Activated B cell treated with CpG ODN at 0.5 μM for 24 hours (primary cell): ENCODE measurements around the gene KRTAP4-12. TPM values are rescaled to one million over a fixed set of nuclear protein-coding genes. Genes with fewer than 3 reads are reported as not detected.
"Not testable (repeated sequence)": the region's sequence is repeated elsewhere in the genome, so short reads cannot be mapped to it uniquely, and the experiment has no call there.

Experiments used
- ATAC-seq: fragments of 200-7000 bp; cut with Tn5 transposase; one replicate; pipeline ENCODE4 v1.10.0; 2021; ENCODE audit warnings: low read depth, mild to moderate bottlenecking, moderate library complexity
- CTCF ChIA-PET: fragments of 350-600 bp; sonication (Branson Sonifier 250); formaldehyde crosslinking; loops from one replicate; lab custom pipeline; 2021; ENCODE audit warnings: antibody characterized with exemption; lab: Charles Lee
- POLR2A ChIA-PET: fragments of 350-600 bp; sonication (Branson Sonifier 250); formaldehyde crosslinking; loops from one replicate; lab custom pipeline; 2021; ENCODE audit warnings: antibody characterized with exemption; lab: Charles Lee
- DNase-seq: peaks from one replicate; pipeline ENCODE4 v3.0.0; 2022
- H3K27ac Mint-ChIP-seq: one replicate; pipeline ENCODE4 v1.8.0; 2020; ENCODE audit warnings: mixed read lengths
- H3K27me3 Mint-ChIP-seq: one replicate; pipeline ENCODE4 v1.8.0; 2021; ENCODE audit warnings: mixed read lengths
- H3K36me3 Mint-ChIP-seq: one replicate; pipeline ENCODE4 v1.8.0; 2021; ENCODE audit warnings: low read depth, mixed read lengths
- H3K4me1 Mint-ChIP-seq: one replicate; pipeline ENCODE4 v1.8.0; 2021; ENCODE audit warnings: mixed read lengths
- H3K4me3 Mint-ChIP-seq: one replicate; pipeline ENCODE4 v1.8.0; 2020; ENCODE audit warnings: mild to moderate bottlenecking, mixed read lengths
- H3K9me3 Mint-ChIP-seq: one replicate; pipeline ENCODE4 v1.8.0; 2020; ENCODE audit warnings: mixed read lengths
- intact Hi-C: fragments of 100-400 bp; cut with micrococcal nuclease; formaldehyde crosslinking; loops from one replicate; pipeline ENCODE4 v1.15.1; 2024
- total RNA-seq: library from RNA; stranded (reverse); gene quantifications from 2 replicates; pipeline ENCODE4 v1.2.3, GENCODE V29; 2022
- TF ChIP-seq, protein P1 (sequence below): fragments of 200-600 bp; IDR thresholded peaks from one replicate; pipeline ENCODE4 v1.8.0; 2022; ENCODE audit warnings: antibody characterized with exemption, mild to moderate bottlenecking

KRTAP4-12 gene
- total RNA-seq, 1 donor from 2014 or later: not detected

DNA sequence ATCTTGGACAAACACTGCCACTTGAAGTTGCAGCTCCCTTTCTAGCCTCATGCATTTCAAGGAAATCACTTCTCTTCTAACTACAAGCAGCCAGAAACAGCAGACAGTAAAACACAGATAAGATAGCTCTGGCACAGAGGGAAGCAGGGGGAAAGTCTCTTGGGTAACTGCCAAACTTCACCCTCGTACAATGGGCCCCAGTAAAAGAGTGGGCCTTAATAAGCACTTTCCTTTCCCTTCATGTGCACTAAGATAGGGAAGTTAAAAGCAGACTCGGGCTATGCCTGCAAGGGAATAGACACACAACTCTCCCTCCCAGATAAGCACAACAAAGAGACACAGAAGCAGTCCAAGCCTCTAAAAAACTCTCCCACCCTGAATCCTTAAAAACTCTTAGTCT is 29.9 kb upstream of the KRTAP4-12 start:
- Mint-ChIP-seq H3K36me3 (no peaks in the 10 kb centered on the region), H3K9me3 (no peaks in the 10 kb centered on the region), H3K27ac (no peak overlapping the region), H3K27me3 (peaks cover 33% of the 10 kb centered on the region), H3K4me1 (no peaks in the 10 kb centered on the region), H3K4me3 (no peak overlapping the region)
- DNase-seq (no peak), ATAC-seq (no peak)
- ChIA-PET POLR2A (no interaction called here), CTCF (no interaction called here)
- TF ChIP-seq, protein P1, sequence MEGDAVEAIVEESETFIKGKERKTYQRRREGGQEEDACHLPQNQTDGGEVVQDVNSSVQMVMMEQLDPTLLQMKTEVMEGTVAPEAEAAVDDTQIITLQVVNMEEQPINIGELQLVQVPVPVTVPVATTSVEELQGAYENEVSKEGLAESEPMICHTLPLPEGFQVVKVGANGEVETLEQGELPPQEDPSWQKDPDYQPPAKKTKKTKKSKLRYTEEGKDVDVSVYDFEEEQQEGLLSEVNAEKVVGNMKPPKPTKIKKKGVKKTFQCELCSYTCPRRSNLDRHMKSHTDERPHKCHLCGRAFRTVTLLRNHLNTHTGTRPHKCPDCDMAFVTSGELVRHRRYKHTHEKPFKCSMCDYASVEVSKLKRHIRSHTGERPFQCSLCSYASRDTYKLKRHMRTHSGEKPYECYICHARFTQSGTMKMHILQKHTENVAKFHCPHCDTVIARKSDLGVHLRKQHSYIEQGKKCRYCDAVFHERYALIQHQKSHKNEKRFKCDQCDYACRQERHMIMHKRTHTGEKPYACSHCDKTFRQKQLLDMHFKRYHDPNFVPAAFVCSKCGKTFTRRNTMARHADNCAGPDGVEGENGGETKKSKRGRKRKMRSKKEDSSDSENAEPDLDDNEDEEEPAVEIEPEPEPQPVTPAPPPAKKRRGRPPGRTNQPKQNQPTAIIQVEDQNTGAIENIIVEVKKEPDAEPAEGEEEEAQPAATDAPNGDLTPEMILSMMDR: no peak
- intact Hi-C loops: no loop called here

DNA sequence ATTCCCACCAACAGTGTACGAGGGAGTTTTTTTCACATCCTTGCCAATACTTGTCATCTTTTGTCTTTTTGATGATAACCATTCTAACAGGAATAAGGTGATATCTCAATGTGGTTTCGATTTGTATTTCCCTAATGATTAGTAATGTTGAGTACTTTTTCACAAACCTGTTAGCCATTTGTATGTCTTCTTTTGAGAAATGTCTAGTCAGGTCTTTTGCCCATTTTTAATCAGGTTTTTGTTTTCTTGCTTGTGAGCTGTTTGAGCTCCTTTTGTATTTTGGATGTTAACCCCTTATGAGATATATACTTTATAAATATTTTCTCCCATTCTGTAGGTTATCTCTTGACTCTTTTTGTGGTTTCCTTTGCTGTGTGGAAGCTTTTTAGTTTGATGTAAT is 27.5 kb upstream of the KRTAP4-12 start:
- no peaks in the 10 kb centered on the region for H3K4me1 Mint-ChIP-seq
- CTCF ChIA-PET: no interaction called here
- no peak overlapping the region for H3K27ac Mint-ChIP-seq
- DNase-seq (no peak), ATAC-seq (no peak)
- H3K36me3 Mint-ChIP-seq: no peaks in the 10 kb centered on the region
- POLR2A ChIA-PET: no interaction called here
- no peaks in the 10 kb centered on the region for H3K9me3 Mint-ChIP-seq
- intact Hi-C loops: no loop called here
- H3K4me3 Mint-ChIP-seq: no peak overlapping the region
- TF ChIP-seq, protein P1: no peak
- H3K27me3 Mint-ChIP-seq: peaks cover 25% of the 10 kb centered on the region

DNA sequence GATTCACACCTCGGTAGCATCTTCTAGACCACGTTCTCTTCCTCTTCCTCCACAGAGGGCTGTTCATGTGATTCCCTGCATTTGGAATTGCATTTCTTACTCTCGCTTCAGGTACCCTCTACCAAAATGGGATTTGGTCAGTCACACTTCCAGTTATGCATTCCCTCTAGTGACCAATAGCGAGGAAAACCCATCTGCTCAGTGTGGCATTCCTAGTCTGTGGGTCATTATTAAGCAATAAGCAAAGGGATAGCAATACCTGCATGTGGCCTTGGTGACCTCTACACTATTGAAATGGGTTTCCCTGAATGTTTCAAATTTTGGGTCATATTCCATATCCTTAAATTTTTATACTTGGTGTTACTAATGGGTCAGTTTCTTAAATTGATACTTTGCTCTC is 26.0 kb upstream of the KRTAP4-12 start:
- ATAC-seq: no peak
- Mint-ChIP-seq H3K27me3 (peaks cover 13% of the 10 kb centered on the region), H3K36me3 (no peaks in the 10 kb centered on the region), H3K4me1 (no peaks in the 10 kb centered on the region), H3K4me3 (no peak overlapping the region), H3K9me3 (no peaks in the 10 kb centered on the region), H3K27ac (no peak overlapping the region)
- TF ChIP-seq, protein P1: no peak
- intact Hi-C loops: no loop called here
- CTCF ChIA-PET: no interaction called here
- POLR2A ChIA-PET: no interaction called here
- no peak for DNase-seq

DNA sequence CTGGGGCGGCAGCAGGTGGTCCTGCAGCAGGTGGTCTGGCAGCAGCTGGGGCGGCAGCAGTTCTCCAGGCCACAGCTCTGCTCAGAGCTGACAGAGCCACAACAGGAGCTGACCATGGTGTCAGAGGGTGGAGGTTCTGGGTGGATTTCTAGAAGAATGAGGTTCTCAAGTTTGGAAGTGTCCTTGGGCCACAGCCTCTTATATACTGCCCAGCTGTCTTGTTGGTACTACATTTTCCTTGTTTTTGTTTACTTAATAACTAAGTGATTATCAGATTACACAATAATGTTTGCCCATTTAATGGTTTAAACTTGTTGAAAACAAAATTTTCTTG is 25.6 kb upstream of the KRTAP4-12 start, which contains the start of gene KRTAP4-5:
Gene KRTAP4-5 (minus strand): TSS at position 174 of the 334 bp plus-strand sequence. CDS start 58 bp downstream, at position 116.
- intact Hi-C loops: no loop called here
- ATAC-seq (no peak), DNase-seq (no peak)
- Mint-ChIP-seq H3K4me3 (no peak within 1 kb of the TSS), H3K36me3 (no peaks in the 10 kb centered on the region), H3K4me1 (no peaks in the 10 kb centered on the region), H3K27me3 (peaks cover 10% of the 10 kb centered on the region), H3K9me3 (no peaks in the 10 kb centered on the region), H3K27ac (no peak within 1 kb of the TSS)
- POLR2A ChIA-PET: no interaction called here
- CTCF ChIA-PET: no interaction called here
- TF ChIP-seq, protein P1: no peak

DNA sequence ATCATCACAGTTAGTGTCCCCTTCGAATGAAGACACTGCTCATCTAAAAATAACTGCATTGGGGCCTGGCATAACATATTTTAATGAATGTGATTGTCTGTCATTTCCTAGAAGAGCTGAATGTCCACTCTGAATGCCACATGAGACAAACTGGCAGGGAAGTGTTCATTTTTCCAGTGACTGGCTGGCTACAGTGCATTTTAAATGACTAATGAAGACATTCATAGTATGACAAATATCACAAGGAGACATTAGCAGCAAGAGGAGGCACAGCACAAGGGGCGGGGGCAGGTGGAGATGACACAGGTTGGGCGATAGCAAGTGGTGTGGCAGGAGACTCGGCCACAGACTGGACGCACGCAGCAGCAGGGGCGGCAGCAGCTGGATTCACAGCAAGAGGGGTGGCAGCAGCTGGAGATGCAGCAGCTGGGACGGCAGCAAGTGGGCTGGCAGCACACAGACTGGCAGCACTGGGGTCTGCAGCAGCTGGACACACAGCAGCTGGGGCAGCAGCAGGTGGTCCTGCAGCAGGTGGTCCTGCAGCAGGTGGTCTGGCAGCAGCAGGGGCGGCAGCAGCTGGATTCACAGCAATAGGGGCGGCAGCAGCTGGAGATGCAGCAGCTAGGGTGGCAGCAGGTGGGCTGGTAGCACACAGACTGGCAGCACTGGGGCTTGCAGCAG is 25.1 kb upstream of the KRTAP4-12 start:
- H3K9me3 Mint-ChIP-seq, DNase-seq, H3K4me1 Mint-ChIP-seq, H3K27ac Mint-ChIP-seq, intact Hi-C loops, H3K27me3 Mint-ChIP-seq, POLR2A ChIA-PET, CTCF ChIA-PET, H3K36me3 Mint-ChIP-seq, H3K4me3 Mint-ChIP-seq, ATAC-seq: not testable (repeated sequence)
